HEK293 (cell line): ENCODE measurements around the gene TOM1L2.
A peak's percentile ranks its signal among the peaks of the same experiment; 100 is the strongest.

Experiments used
- CTCF ChIA-PET: fragments of 350-600 bp; formaldehyde crosslinking; extraction: SDS; loops from one replicate; lab custom pipeline; 2021; ENCODE audit warnings: antibody characterized with exemption; lab: Yijun Ruan, JAX
- POLR2A ChIA-PET: fragments of 300-600 bp; formaldehyde crosslinking; extraction: SDS; loops from one replicate; lab custom pipeline; 2020; ENCODE audit warnings: antibody characterized with exemption, inconsistent platforms; lab: Yijun Ruan, JAX
- H3K27ac ChIP-seq: fragments of 200-500 bp; sonication (Bioruptor generic); 2 replicates; pipeline ENCODE4 v1.5.1; 2014; ENCODE audit warnings: low read depth, low read length, control low read depth, inconsistent platforms; ENCODE audit errors: extremely low read depth
- H3K36me3 ChIP-seq, 2 experiments: fragments of 200-500 bp in 1 of 2; sonication (Bioruptor generic) in 1 of 2; 1 replicate in 1 of 2; 2 replicates in 1 of 2; pipeline ENCODE4 v1.5.1; 2014 to 2017; ENCODE audit warnings: inconsistent platforms in 2 of 2, low read length in 2 of 2; ENCODE audit not compliant: control insufficient read depth in 2 of 2, insufficient read depth in 1 of 2
- H3K4me1 ChIP-seq: fragments of 200-500 bp; sonication (Bioruptor generic); 2 replicates; pipeline ENCODE4 v1.5.1; 2014; ENCODE audit warnings: mild to moderate bottlenecking, low read length, inconsistent platforms; ENCODE audit not compliant: control insufficient read depth, insufficient read depth
- H3K4me3 ChIP-seq: 2 replicates; pipeline ENCODE4 v1.5.1; 2011; ENCODE audit warnings: low read depth, mild to moderate bottlenecking, control low read depth, low read length, moderate library complexity
- H3K9me3 ChIP-seq: fragments of 200-500 bp; sonication (Bioruptor generic); 2 replicates; pipeline ENCODE4 v1.5.1; 2014; ENCODE audit warnings: low read depth, low read length, inconsistent platforms; ENCODE audit not compliant: control insufficient read depth, insufficient read depth
- AEBP2 ChIP-seq: fragments of 450-650 bp; formaldehyde crosslinking; IDR thresholded peaks from 2 replicates; pipeline ENCODE4 v1.5.1; 2016; ENCODE audit warnings: missing biosample characterization, missing genetic modification characterization, borderline replicate concordance
- BCL11B ChIP-seq: fragments of 450-650 bp; formaldehyde crosslinking; IDR thresholded peaks from 2 replicates; pipeline ENCODE4 v1.5.1; 2016; ENCODE audit warnings: low read depth, missing biosample characterization, missing genetic modification characterization
- EGR2 ChIP-seq: fragments of 450-650 bp; formaldehyde crosslinking; IDR thresholded peaks from 2 replicates; pipeline ENCODE4 v1.5.1; 2016; ENCODE audit warnings: low read depth, missing biosample characterization, missing genetic modification characterization
- GLIS2 ChIP-seq: fragments of 450-650 bp; formaldehyde crosslinking; IDR thresholded peaks from 2 replicates; pipeline ENCODE4 v1.5.1; 2016; ENCODE audit warnings: missing biosample characterization, missing genetic modification characterization
- OVOL3 ChIP-seq: fragments of 450-650 bp; formaldehyde crosslinking; IDR thresholded peaks from 2 replicates; pipeline ENCODE4 v1.5.1; 2016; ENCODE audit warnings: missing biosample characterization, missing genetic modification characterization
- PATZ1 ChIP-seq: fragments of 450-650 bp; formaldehyde crosslinking; IDR thresholded peaks from 2 replicates; pipeline ENCODE4 v1.5.1; 2016; ENCODE audit warnings: missing biosample characterization, missing genetic modification characterization
- SP2 ChIP-seq: fragments of 450-650 bp; formaldehyde crosslinking; IDR thresholded peaks from 2 replicates; pipeline ENCODE4 v1.5.1; 2016; ENCODE audit warnings: missing biosample characterization, missing genetic modification characterization
- ZBTB7A ChIP-seq: fragments of 450-650 bp; formaldehyde crosslinking; IDR thresholded peaks from 2 replicates; pipeline ENCODE4 v1.5.1; 2016; ENCODE audit warnings: low read depth, missing biosample characterization, missing genetic modification characterization
- ZBTB8A ChIP-seq: fragments of 450-650 bp; formaldehyde crosslinking; IDR thresholded peaks from 2 replicates; pipeline ENCODE4 v1.5.1; 2016; ENCODE audit warnings: missing biosample characterization, missing genetic modification characterization
- ZFHX2 ChIP-seq: fragments of 450-650 bp; formaldehyde crosslinking; conservative IDR thresholded peaks from 2 replicates; pipeline ENCODE4 v1.5.1; 2016; ENCODE audit warnings: missing biosample characterization, missing genetic modification characterization
- ZFP41 ChIP-seq: fragments of 450-650 bp; formaldehyde crosslinking; IDR thresholded peaks from 2 replicates; pipeline ENCODE4 v1.5.1; 2016; ENCODE audit warnings: missing biosample characterization, missing genetic modification characterization, borderline replicate concordance
- ZNF112 ChIP-seq: fragments of 450-650 bp; formaldehyde crosslinking; IDR thresholded peaks from 2 replicates; pipeline ENCODE4 v1.5.0; 2017; ENCODE audit warnings: missing biosample characterization, missing genetic modification characterization
- ZNF148 ChIP-seq: fragments of 450-650 bp; formaldehyde crosslinking; IDR thresholded peaks from 2 replicates; pipeline ENCODE4 v1.5.0; 2017; ENCODE audit warnings: missing biosample characterization, missing genetic modification characterization, borderline replicate concordance
- ZNF16 ChIP-seq: fragments of 450-650 bp; formaldehyde crosslinking; IDR thresholded peaks from 2 replicates; pipeline ENCODE4 v1.5.1; 2016; ENCODE audit warnings: low read depth, missing biosample characterization, missing genetic modification characterization
- ZNF211 ChIP-seq: fragments of 450-650 bp; formaldehyde crosslinking; IDR thresholded peaks from 2 replicates; pipeline ENCODE4 v1.5.1; 2016; ENCODE audit warnings: low read depth, missing biosample characterization, missing genetic modification characterization
- ZNF596 ChIP-seq: fragments of 450-650 bp; IDR thresholded peaks from 2 replicates; pipeline ENCODE4 v1.5.0; 2018; ENCODE audit warnings: missing biosample characterization, mild to moderate bottlenecking, missing genetic modification characterization, moderate library complexity
- ZNF623 ChIP-seq: fragments of 450-650 bp; formaldehyde crosslinking; IDR thresholded peaks from 2 replicates; pipeline ENCODE4 v1.5.1; 2016; ENCODE audit warnings: missing biosample characterization, missing genetic modification characterization
- ZNF660 ChIP-seq: fragments of 450-650 bp; IDR thresholded peaks from 2 replicates; pipeline ENCODE4 v1.5.1; 2018; ENCODE audit warnings: missing biosample characterization, mild to moderate bottlenecking, missing genetic modification characterization
- TF ChIP-seq, protein P1 (sequence below): fragments of 450-650 bp; formaldehyde crosslinking; IDR thresholded peaks from 2 replicates; pipeline ENCODE4 v1.5.1; 2016; ENCODE audit warnings: missing biosample characterization, missing genetic modification characterization

TOM1L2 gene

DNA sequence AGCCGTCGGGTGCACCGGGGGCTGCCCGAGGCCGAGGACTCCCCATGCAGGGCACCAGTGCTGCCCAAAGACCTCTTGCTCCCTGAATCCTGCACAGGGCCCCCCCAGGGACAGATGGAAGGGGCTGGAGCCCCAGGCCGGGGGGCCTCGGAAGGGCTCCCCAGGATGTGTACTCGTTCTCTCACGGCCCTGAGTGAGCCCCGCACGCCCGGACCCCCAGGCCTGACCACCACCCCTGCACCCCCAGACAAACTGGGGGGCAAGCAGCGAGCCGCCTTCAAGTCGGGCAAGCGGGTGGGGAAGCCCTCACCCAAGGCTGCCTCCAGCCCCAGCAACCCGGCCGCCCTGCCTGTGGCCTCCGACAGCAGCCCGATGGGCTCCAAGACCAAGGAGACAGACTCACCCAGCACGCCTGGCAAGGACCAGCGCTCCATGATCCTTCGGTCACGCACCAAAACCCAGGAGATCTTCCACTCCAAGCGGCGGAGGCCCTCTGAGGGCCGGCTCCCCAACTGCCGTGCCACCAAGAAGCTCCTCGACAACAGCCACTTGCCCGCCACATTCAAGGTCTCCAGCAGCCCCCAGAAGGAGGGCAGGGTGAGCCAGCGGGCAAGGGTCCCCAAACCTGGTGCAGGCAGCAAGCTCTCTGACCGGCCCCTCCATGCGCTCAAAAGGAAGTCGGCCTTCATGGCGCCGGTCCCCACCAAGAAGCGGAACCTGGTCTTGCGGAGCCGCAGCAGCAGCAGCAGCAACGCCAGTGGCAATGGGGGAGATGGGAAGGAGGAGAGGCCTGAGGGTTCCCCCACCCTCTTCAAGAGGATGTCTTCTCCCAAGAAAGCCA, 176.0 kb downstream of the TOM1L2 start:
- ChIA-PET CTCF (no interaction called here), POLR2A (interaction anchor here (0.7 kb wide), 1 partner anchor 40 kb away, joined by 3 read pairs; no protein-coding TSS in a partner anchor)

GRCh38 chr17:17795296-17795695, 176.9 kb downstream of the TOM1L2 start:
- H3K36me3 ChIP-seq: peaks cover 3 to 66% of the 10 kb centered on the region in 2 experiments; a peak in 2 of 3 replicates

More for the DNA sequence above, 176.0 kb downstream of the TOM1L2 start:
- H3K9me3 ChIP-seq: no peaks in the 10 kb centered on the region
- H3K36me3 ChIP-seq: peaks cover 3 to 67% of the 10 kb centered on the region in 2 experiments; a peak in 2 of 3 replicates
- TF ChIP-seq OVOL3 (tag by site-specific recombination) (no peak), ZNF16 (no peak), PATZ1 (tag by site-specific recombination) (no peak), ZFP41 (tag by site-specific recombination) (no peak), ZNF596 (tag by site-specific recombination) (no peak), ZNF623 (tag by site-specific recombination) (no peak), BCL11B (tag by site-specific recombination) (no peak), EGR2 (tag by site-specific recombination) (no peak), ZNF148 (no peak), AEBP2 (no peak), ZNF211 (tag by site-specific recombination) (no peak), SP2 (tag by site-specific recombination) (no peak), ZBTB8A (tag by site-specific recombination) (no peak), ZNF660 (tag by site-specific recombination) (no peak)
- H3K27ac ChIP-seq: no peak overlapping the region
- H3K4me3 ChIP-seq: no peak overlapping the region
- H3K4me1 ChIP-seq: no peaks in the 10 kb centered on the region

More at GRCh38 chr17:17795296-17795695, 176.9 kb downstream of the TOM1L2 start:
- ChIA-PET CTCF (interaction anchor here (1.3 kb wide), 1 partner anchor 14 kb away, joined by 4 read pairs; no protein-coding TSS in a partner anchor), POLR2A (no interaction called here)
- no peaks in the 10 kb centered on the region for H3K9me3 ChIP-seq
- H3K4me3 ChIP-seq: no peak overlapping the region
- H3K27ac ChIP-seq: no peak overlapping the region
- H3K4me1 ChIP-seq: no peaks in the 10 kb centered on the region
- TF ChIP-seq ZNF112 (no peak), ZFHX2 (tag by site-specific recombination) (peak; percentile 60), EGR2 (tag by site-specific recombination) (peak; percentile 72; the same call in 1 of the 2 replicates), GLIS2 (tag by site-specific recombination) (0 out of 2 replicates have a peak, but pooled peaks have one; percentile 32), ZBTB7A (no peak)
- TF ChIP-seq, protein P1, sequence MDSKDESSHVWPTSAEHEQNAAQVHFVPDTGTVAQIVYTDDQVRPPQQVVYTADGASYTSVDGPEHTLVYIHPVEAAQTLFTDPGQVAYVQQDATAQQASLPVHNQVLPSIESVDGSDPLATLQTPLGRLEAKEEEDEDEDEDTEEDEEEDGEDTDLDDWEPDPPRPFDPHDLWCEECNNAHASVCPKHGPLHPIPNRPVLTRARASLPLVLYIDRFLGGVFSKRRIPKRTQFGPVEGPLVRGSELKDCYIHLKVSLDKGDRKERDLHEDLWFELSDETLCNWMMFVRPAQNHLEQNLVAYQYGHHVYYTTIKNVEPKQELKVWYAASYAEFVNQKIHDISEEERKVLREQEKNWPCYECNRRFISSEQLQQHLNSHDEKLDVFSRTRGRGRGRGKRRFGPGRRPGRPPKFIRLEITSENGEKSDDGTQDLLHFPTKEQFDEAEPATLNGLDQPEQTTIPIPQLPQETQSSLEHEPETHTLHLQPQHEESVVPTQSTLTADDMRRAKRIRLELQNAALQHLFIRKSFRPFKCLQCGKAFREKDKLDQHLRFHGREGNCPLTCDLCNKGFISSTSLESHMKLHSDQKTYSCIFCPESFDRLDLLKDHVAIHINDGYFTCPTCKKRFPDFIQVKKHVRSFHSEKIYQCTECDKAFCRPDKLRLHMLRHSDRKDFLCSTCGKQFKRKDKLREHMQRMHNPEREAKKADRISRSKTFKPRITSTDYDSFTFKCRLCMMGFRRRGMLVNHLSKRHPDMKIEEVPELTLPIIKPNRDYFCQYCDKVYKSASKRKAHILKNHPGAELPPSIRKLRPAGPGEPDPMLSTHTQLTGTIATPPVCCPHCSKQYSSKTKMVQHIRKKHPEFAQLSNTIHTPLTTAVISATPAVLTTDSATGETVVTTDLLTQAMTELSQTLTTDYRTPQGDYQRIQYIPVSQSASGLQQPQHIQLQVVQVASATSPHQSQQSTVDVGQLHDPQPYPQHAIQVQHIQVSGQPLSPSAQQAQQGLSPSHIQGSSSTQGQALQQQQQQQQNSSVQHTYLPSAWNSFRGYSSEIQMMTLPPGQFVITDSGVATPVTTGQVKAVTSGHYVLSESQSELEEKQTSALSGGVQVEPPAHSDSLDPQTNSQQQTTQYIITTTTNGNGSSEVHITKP (tag by site-specific recombination): no peak
- TF ChIP-seq, all 188 proteins: peak for 3
